Measurements from ENCODE around the gene PHTF2. TPM values are rescaled to one million over a fixed set of nuclear protein-coding genes. Genes with fewer than 3 reads are reported as not detected.
"Not testable (repeated sequence)": the region's sequence is repeated elsewhere in the genome, so short reads cannot be mapped to it uniquely, and the experiment has no call there.

The PHTF2 gene
- polyA plus RNA-seq, 1 of the 3 experiments (the other 2 are of a cell fraction), result 21.2 TPM

DNA sequence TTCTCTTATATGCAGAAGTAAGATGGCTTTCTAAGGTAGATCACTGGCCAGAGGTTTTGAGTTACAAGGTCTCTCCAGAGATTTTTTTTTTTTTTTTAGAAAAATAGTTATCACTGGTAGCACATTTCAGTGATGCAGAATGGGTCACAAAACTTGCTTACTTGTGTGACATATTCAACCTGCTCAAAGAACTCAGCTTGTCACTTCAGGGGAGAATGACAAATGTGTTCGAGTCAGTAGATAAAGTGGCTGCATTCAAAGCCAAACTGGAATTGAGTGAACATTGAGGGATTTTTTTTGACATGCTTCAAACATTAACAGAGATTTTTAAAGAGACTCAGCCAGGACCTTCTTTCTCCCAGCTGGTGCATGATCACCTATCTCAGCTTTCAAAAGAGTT, 33.4 kb downstream of the PHTF2 start:
- no peak overlapping the region for H3K4me2 ChIP-seq
- H3K36me3 ChIP-seq (replicated peaks in 1 of 2; ENCODE audit: control insufficient read depth in 1 of 2, insufficient read depth in 2 of 2, low read length in 1 of 2), result no peaks in the 10 kb centered on the region
- H3K4me1 ChIP-seq (ENCODE audit: control insufficient read depth in 1 of 2, insufficient read depth in 2 of 2, low read depth in 1 of 2, low read length in 1 of 2), result peaks cover 4 to 6% of the 10 kb centered on the region in 2 experiments; a peak in 3 of 4 replicates
- no peaks in the 10 kb centered on the region for H3K9me3 ChIP-seq
- WGBS (ENCODE audit: low lambda C conversion rate), result 96% methylated on average over 1 of the region's 1 CpG
- ChIA-PET POLR2A (no interaction called here), CTCF (interaction anchor here (1.0 kb wide), 1 partner anchor 18 kb away, joined by 3 read pairs; no protein-coding TSS in a partner anchor)
- TF ChIP-seq, protein P1, sequence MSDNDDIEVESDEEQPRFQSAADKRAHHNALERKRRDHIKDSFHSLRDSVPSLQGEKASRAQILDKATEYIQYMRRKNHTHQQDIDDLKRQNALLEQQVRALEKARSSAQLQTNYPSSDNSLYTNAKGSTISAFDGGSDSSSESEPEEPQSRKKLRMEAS (IDR thresholded peaks at IDR 0.05; ENCODE audit: low read depth), result no peak
- TF ChIP-seq RXRA (IDR thresholded peaks at IDR 0.05; ENCODE audit: borderline replicate concordance, low read depth) (no peak), TCF12 (IDR thresholded peaks at IDR 0.05) (no peak), SMC3 (IDR thresholded peaks at IDR 0.05; ENCODE audit: low read depth, low read length) (no peak), NRF1 (IDR thresholded peaks at IDR 0.05; ENCODE audit: low read depth, low read length) (no peak), CHD2 (IDR thresholded peaks at IDR 0.05; ENCODE audit: low read length, partially characterized antibody) (no peak), NFIC (IDR thresholded peaks at IDR 0.05; ENCODE audit: borderline replicate concordance) (no peak), RFX5 (IDR thresholded peaks at IDR 0.05; ENCODE audit: low read length) (no peak), FOSL2 (IDR thresholded peaks at IDR 0.05; ENCODE audit: borderline replicate concordance, low read depth) (no peak), MEF2A (IDR thresholded peaks at IDR 0.05; ENCODE audit: borderline replicate concordance, low read depth) (no peak)
- no peak overlapping the region for H3K9ac ChIP-seq
- no peak for DNase-seq
- H3F3A ChIP-seq (replicated peaks; ENCODE audit: insufficient read depth), result no peaks in the 10 kb centered on the region
- H3K27me3 ChIP-seq (ENCODE audit: insufficient read depth), result no peaks in the 10 kb centered on the region
- H3K4me3 ChIP-seq (ENCODE audit: low read depth in 2 of 2, low read length in 1 of 2), result no peak overlapping the region
- H4K20me1 ChIP-seq (ENCODE audit: insufficient read depth), result no peaks in the 10 kb centered on the region
- no peak overlapping the region for H2AFZ ChIP-seq (ENCODE audit: low read depth)
- H3K9me2 ChIP-seq, result no peaks in the 10 kb centered on the region
- peaks cover 40% of the 10 kb centered on the region for H3K79me2 ChIP-seq (ENCODE audit: insufficient read depth)
- no peak overlapping the region for H3K27ac ChIP-seq (ENCODE audit: low read depth in 2 of 2, low read length in 1 of 2)

DNA sequence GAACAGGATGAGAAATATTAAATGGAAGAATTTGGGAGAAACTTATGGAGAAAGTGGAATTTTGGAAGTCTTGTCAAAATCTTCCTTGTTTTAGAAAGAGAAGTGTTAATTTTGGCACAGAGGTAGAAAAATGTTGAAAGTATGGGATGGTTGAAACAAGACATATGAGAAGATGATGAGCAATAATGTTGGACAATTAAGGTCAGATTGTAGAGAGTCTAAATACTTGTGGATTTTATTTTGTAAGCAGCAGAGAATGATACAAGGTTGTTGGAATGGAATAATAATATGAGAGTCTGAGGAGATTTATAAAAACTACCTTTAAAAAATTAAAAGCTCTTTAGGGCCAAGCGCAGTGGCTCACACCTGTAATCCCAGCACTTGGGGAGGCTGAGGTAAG, 34.6 kb downstream of the PHTF2 start:
- Histone ChIP-seq H3K4me2 (no peak overlapping the region), H2AFZ (ENCODE audit: low read depth) (no peak overlapping the region), H3K27me3 (ENCODE audit: insufficient read depth) (no peaks in the 10 kb centered on the region), H3K4me1 (ENCODE audit: control insufficient read depth in 1 of 2, insufficient read depth in 2 of 2, low read depth in 1 of 2, low read length in 1 of 2) (peaks cover 4 to 6% of the 10 kb centered on the region in 2 experiments; a peak in 3 of 4 replicates), H3F3A (replicated peaks; ENCODE audit: insufficient read depth) (peaks cover 2% of the 10 kb centered on the region), H3K9me2 (no peaks in the 10 kb centered on the region), H3K9ac (no peak overlapping the region), H3K79me2 (ENCODE audit: insufficient read depth) (peaks cover 38% of the 10 kb centered on the region), H3K27ac (ENCODE audit: low read depth in 2 of 2, low read length in 1 of 2) (no peak overlapping the region), H4K20me1 (ENCODE audit: insufficient read depth) (no peaks in the 10 kb centered on the region), H3K9me3 (no peaks in the 10 kb centered on the region), H3K4me3 (ENCODE audit: low read depth in 2 of 2, low read length in 1 of 2) (no peak overlapping the region), H3K36me3 (replicated peaks in 1 of 2; ENCODE audit: control insufficient read depth in 1 of 2, insufficient read depth in 2 of 2, low read length in 1 of 2) (no peaks in the 10 kb centered on the region)
- no peak for DNase-seq
- TF ChIP-seq, protein P2, sequence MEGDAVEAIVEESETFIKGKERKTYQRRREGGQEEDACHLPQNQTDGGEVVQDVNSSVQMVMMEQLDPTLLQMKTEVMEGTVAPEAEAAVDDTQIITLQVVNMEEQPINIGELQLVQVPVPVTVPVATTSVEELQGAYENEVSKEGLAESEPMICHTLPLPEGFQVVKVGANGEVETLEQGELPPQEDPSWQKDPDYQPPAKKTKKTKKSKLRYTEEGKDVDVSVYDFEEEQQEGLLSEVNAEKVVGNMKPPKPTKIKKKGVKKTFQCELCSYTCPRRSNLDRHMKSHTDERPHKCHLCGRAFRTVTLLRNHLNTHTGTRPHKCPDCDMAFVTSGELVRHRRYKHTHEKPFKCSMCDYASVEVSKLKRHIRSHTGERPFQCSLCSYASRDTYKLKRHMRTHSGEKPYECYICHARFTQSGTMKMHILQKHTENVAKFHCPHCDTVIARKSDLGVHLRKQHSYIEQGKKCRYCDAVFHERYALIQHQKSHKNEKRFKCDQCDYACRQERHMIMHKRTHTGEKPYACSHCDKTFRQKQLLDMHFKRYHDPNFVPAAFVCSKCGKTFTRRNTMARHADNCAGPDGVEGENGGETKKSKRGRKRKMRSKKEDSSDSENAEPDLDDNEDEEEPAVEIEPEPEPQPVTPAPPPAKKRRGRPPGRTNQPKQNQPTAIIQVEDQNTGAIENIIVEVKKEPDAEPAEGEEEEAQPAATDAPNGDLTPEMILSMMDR (IDR thresholded peaks at IDR 0.05), result no peak
- TF ChIP-seq EP300 (IDR thresholded peaks at IDR 0.05; ENCODE audit: borderline replicate concordance in 1 of 2, low read depth in 1 of 2, low read length in 1 of 2) (no peak), FOSL2 (IDR thresholded peaks at IDR 0.05; ENCODE audit: borderline replicate concordance, low read depth) (no peak), RCOR1 (IDR thresholded peaks at IDR 0.05; ENCODE audit: low read length) (no peak), SIN3A (IDR thresholded peaks at IDR 0.05; ENCODE audit: borderline replicate concordance, low read depth, low read length) (no peak), SMC3 (IDR thresholded peaks at IDR 0.05; ENCODE audit: low read depth, low read length) (no peak), CHD2 (IDR thresholded peaks at IDR 0.05; ENCODE audit: low read length, partially characterized antibody) (no peak), FOXM1 (IDR thresholded peaks at IDR 0.05; ENCODE audit: low read depth) (no peak), MEF2A (IDR thresholded peaks at IDR 0.05; ENCODE audit: borderline replicate concordance, low read depth) (no peak), EZH2phosphoT487 (IDR thresholded peaks at IDR 0.05; ENCODE audit: borderline replicate concordance, low read depth) (no peak), NRF1 (IDR thresholded peaks at IDR 0.05; ENCODE audit: low read depth, low read length) (no peak), RFX5 (IDR thresholded peaks at IDR 0.05; ENCODE audit: low read length) (no peak)
- TF ChIP-seq, protein P1 (IDR thresholded peaks at IDR 0.05; ENCODE audit: low read depth), result no peak
- ChIA-PET POLR2A (no interaction called here), CTCF (interaction anchor here (1.2 kb wide), 1 partner anchor 10 kb away, joined by 3 read pairs; no protein-coding TSS in a partner anchor)
- WGBS (ENCODE audit: low lambda C conversion rate), result 100% methylated on average over 1 of the region's 1 CpG

DNA sequence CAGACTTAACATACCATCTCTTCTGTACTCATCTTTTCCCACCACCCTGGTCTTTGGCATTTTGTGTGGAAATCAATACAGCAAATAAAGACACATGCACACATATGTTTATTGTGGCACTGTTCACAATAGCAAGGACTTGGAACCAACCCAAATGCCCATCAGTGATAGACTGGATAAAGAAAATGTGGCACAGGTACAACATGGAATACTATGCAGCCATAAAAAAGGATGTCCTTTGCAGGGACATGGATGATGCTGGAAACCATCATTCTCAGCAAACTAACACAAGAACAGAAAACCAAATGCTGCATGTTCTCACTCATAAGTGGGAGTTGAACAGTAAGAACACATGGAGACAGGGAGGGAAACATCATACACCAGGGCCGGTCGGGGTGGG, 37.9 kb downstream of the PHTF2 start:
- H4K20me1 ChIP-seq (ENCODE audit: insufficient read depth); DNase-seq; H3K4me3 ChIP-seq (ENCODE audit: low read depth in 2 of 2, low read length in 1 of 2); H3K4me2 ChIP-seq; H3F3A ChIP-seq (replicated peaks; ENCODE audit: insufficient read depth); H3K27ac ChIP-seq (ENCODE audit: low read depth in 2 of 2, low read length in 1 of 2); H2AFZ ChIP-seq (ENCODE audit: low read depth); H3K9me3 ChIP-seq; H3K9me2 ChIP-seq; H3K27me3 ChIP-seq (ENCODE audit: insufficient read depth); H3K36me3 ChIP-seq (replicated peaks in 1 of 2; ENCODE audit: control insufficient read depth in 1 of 2, insufficient read depth in 2 of 2, low read length in 1 of 2); POLR2A ChIA-PET; H3K9ac ChIP-seq; H3K4me1 ChIP-seq (ENCODE audit: control insufficient read depth in 1 of 2, insufficient read depth in 2 of 2, low read depth in 1 of 2, low read length in 1 of 2): not testable (repeated sequence)
- H3K79me2 ChIP-seq (ENCODE audit: insufficient read depth), result peaks cover 33% of the 10 kb centered on the region
- WGBS (ENCODE audit: low lambda C conversion rate), result 98% methylated on average over 2 of the region's 2 CpGs
- CTCF ChIA-PET, result interaction anchor here (1.4 kb wide), 1 partner anchor 77 kb away, joined by 3 read pairs; no protein-coding TSS in a partner anchor
